Heart right ventricle (tissue), 16 donors: ENCODE data around the gene AGPAT2. TPM values are rescaled to one million over a fixed set of nuclear protein-coding genes. Genes with fewer than 3 reads are reported as not detected.

Experiments
- ATAC-seq, 8 donors: fragments of 200-7000 bp; cut with Tn5 transposase; one replicate each; pipeline ENCODE4 v1.9.1; 2020; ENCODE audit warnings: mild to moderate bottlenecking in 8 of 8, moderate library complexity in 8 of 8, moderate number of reproducible peaks in 1 of 8
- DNase-seq, 2 donors: peaks; one replicate each; pipeline ENCODE4 v3.0.0-alpha.2; 2020
- H3K27ac ChIP-seq, 10 donors: fragments of 200-600 bp; sonication (generic) in 2 of 10; one replicate each; pipeline versions ENCODE4 v1.5.0 to v1.8.0; 2020 to 2022; ENCODE audit warnings: mild to moderate bottlenecking in 3 of 10
- H3K27me3 ChIP-seq, 7 donors: fragments of 200-600 bp; one replicate each; pipeline ENCODE4 v1.8.0; 2021 to 2022; ENCODE audit warnings: mild to moderate bottlenecking in 2 of 7
- H3K36me3 ChIP-seq, 9 donors: fragments of 200-600 bp; sonication (generic) in 1 of 9; one replicate each; pipeline versions ENCODE4 v1.5.0 to v1.8.0; 2020 to 2022; ENCODE audit warnings: mild to moderate bottlenecking in 2 of 9
- H3K4me1 ChIP-seq, 9 donors: fragments of 200-600 bp; sonication (generic) in 1 of 9; one replicate each; pipeline versions ENCODE4 v1.5.0 to v1.8.0; 2020 to 2022; ENCODE audit warnings: mild to moderate bottlenecking in 4 of 9
- H3K4me3 ChIP-seq, 10 donors: fragments of 200-600 bp; sonication (generic) in 2 of 10; one replicate each; pipeline versions ENCODE4 v1.5.0 to v1.8.0; 2020 to 2022; ENCODE audit warnings: mild to moderate bottlenecking in 7 of 10, moderate library complexity in 2 of 10
- H3K9me3 ChIP-seq, 11 donors: fragments of 200-600 bp in 10 of 11; sonication (generic) in 2 of 11; one replicate each; pipeline versions ENCODE4 v1.5.0 to v1.8.0; 2013 to 2022; ENCODE audit warnings: mild to moderate bottlenecking in 2 of 11, control low read depth in 1 of 11, moderate library complexity in 1 of 11
- WGBS, 2 donors: extraction: QIAGEN DNeasy Blood & Tissue Kit; methylation state at CpG; one replicate each; pipeline ENCODE4 v1.1.7; 2013; ENCODE audit warnings: inconsistent platforms in 1 of 2; 5-methylcytosine and 5-hydroxymethylcytosine counted together
- intact Hi-C, 10 donors: fragments of 100-400 bp; cut with DNase I; formaldehyde crosslinking; loops; one replicate each; pipeline versions ENCODE4 v1.11.1 to v1.14.2; 2022
- polyA plus RNA-seq, 2 donors: library from polyadenylated mRNA; stranded (reverse); fragments of 200-250 nt; gene quantifications; one replicate each; pipeline ENCODE4 v1.2.3, GENCODE V29; 2013
- total RNA-seq, 10 donors: library from RNA; stranded (reverse); fragmentation: NEBNext Ultra II Directional in 3 of 10; extraction: Animal tissue kit (Norgen Biotek cat#: 25700) in 3 of 10; gene quantifications; one replicate each; pipeline versions ENCODE4 v1.2.1 to v1.2.4, GENCODE V29; 2021 to 2023
- TF ChIP-seq, protein P1 (sequence below), 9 donors: fragments of 200-600 bp; sonication (generic) in 2 of 9; IDR thresholded peaks; one replicate each; pipeline versions ENCODE4 v1.5.0 to v1.8.0; 2021 to 2022; ENCODE audit warnings: antibody characterized with exemption in 9 of 9, mild to moderate bottlenecking in 5 of 9, moderate library complexity in 1 of 9
- donor health status: Arrhythmogenic right ventricular cardiomyopathy.
- donor health status: ischemic (EF 13 %, LVEDD 7.1; RV severe dilation, severe dysfunction).
- donor health status: healthy with polysubstance abuse.
- donor health status: DM: no; HTN: yes; CAD: no.
- donor health status: DM: no; HTN: no; CAD: no.
- donor health status: ischemic (EF 25% LVEDD 6.9; RV normal size, moderate dysfunction).
- donor health status: ischemic (EF 25% LVEDD 5.7; RV mildly dilated, moderate dysfunction).
- donor health status: healthy.
- donor health status: DM: yes; HTN: yes; CAD: no.
- donor health status: Ischemic cardiomyopathy.
- donor health status: ischemic (EF 35%, LVEDD 5.7; RV mildly dilated, moderate dysfunction).
- donor health status: nonischemic (EF 11% LVEDD 7.7; RV severe dilation, severe dysfunction).
- donor health status: DM: yes; HTN: yes; CAD: no.
- donor health status: PGD.
- donor health status: ischemic (EF 29% LVEDD 5.4; RV normal size, mild dysfunction).
- donor health status: nonischemic (EF 23%, LVEDD 6.1; RV moderate dilation, normal function).

Gene AGPAT2
- total and polyA plus RNA-seq, 12 donors: 48.1 to 195 (median 61.5) TPM

GRCh38 chr9:136695435-136695895, 8.2 kb upstream of the AGPAT2 start:
- Histone ChIP-seq H3K4me3 (no peak overlapping the region), H3K27ac (no peak overlapping the region), H3K4me1 (peaks cover 7 to 52% (median 31%) of the 10 kb centered on the region in 9 donors), H3K36me3 (no peaks in the 10 kb centered on the region), H3K9me3 (no peaks in the 10 kb centered on the region), H3K27me3 (peaks cover 0 to 8% (median 0%) of the 10 kb centered on the region in 7 donors)
- WGBS, 2 donors: 57 to 73% methylated on average over 10 of the region's 10 CpGs
- ATAC-seq (peak in 5 of 8 donors; percentile 9 to 49 (median 30)), DNase-seq (peak in 1 of 2 donors; percentile 33)
- TF ChIP-seq, protein P1, sequence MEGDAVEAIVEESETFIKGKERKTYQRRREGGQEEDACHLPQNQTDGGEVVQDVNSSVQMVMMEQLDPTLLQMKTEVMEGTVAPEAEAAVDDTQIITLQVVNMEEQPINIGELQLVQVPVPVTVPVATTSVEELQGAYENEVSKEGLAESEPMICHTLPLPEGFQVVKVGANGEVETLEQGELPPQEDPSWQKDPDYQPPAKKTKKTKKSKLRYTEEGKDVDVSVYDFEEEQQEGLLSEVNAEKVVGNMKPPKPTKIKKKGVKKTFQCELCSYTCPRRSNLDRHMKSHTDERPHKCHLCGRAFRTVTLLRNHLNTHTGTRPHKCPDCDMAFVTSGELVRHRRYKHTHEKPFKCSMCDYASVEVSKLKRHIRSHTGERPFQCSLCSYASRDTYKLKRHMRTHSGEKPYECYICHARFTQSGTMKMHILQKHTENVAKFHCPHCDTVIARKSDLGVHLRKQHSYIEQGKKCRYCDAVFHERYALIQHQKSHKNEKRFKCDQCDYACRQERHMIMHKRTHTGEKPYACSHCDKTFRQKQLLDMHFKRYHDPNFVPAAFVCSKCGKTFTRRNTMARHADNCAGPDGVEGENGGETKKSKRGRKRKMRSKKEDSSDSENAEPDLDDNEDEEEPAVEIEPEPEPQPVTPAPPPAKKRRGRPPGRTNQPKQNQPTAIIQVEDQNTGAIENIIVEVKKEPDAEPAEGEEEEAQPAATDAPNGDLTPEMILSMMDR (IDR thresholded peaks at IDR 0.05): no peak
- intact Hi-C loops: loop anchor here in 1 of 10 donors (10.0 kb wide), 1 partner anchor 51 kb away; no protein-coding TSS in a partner anchor

GRCh38 chr9:136694872-136695247, 7.6 kb upstream of the AGPAT2 start:
- DNase-seq (no peak), ATAC-seq (no peak)
- H3K9me3 ChIP-seq: no peaks in the 10 kb centered on the region
- TF ChIP-seq, protein P1 (IDR thresholded peaks at IDR 0.05): no peak
- peaks cover 10 to 57% (median 37%) of the 10 kb centered on the region in 9 donors for H3K4me1 ChIP-seq
- H3K36me3 ChIP-seq: no peaks in the 10 kb centered on the region
- intact Hi-C loops: loop anchor here in 4 of 10 donors (5.0 to 10.0 kb wide), 3 partner anchors 50 to 208 kb away; no protein-coding TSS in a partner anchor
- H3K4me3 ChIP-seq: no peak overlapping the region
- peaks cover 0 to 5% (median 0%) of the 10 kb centered on the region in 7 donors for H3K27me3 ChIP-seq
- 92 to 96% methylated on average over 11 of the region's 11 CpGs for WGBS, 2 donors
- no peak overlapping the region for H3K27ac ChIP-seq

DNA sequence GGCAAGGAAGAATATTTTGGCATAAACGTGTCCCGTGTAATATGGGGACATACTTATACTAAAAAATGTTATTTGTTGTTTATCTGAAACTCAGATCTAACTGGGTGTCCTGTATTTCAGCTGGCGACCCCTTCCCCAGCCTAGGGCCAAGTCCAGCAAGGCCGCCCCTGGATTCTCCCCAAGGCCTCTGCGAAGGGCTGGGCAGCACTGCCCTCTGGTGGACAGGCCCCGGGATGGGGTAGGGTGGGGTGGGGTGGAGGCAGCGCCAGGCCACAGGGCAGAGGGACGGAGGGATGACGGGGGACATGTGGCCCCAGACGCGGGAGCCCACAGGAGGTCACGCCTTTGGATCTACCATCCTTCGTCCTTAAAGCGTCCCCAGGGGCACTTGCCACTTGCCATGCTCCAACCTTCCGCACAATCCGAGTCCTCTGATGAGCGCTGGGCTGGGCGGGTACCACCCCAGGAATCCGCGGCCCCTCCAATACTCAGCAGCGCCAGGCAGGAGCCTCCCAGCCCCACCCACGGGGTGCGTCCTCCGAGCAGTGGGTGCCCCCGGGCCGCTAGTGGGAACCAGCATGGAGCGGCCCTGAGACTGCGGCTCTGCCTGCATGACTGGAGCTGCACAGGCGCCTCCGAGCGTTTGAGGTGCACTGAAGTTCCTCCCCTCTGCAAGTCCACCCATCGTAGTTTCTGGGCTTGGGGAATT, 7.1 kb upstream of the AGPAT2 start:
- H3K4me3 ChIP-seq: no peak overlapping the region
- TF ChIP-seq, protein P1 (IDR thresholded peaks at IDR 0.05): peak; percentile 50 to 84 (median 77)
- ATAC-seq: peak; percentile 29 to 64 (median 50)
- 41 to 43% methylated on average over 32 of the region's 32 CpGs for WGBS, 2 donors
- H3K27ac ChIP-seq: no peak overlapping the region
- peaks cover 10 to 63% (median 40%) of the 10 kb centered on the region in 9 donors for H3K4me1 ChIP-seq
- no peaks in the 10 kb centered on the region for H3K9me3 ChIP-seq
- peak; percentile 70 to 79 for DNase-seq
- peaks cover 0 to under 1% (median 0%) of the 10 kb centered on the region in 7 donors for H3K27me3 ChIP-seq
- intact Hi-C loops: loop anchor here in 4 of 10 donors (5.0 to 10.0 kb wide), 3 partner anchors 50 to 207 kb away; no protein-coding TSS in a partner anchor
- no peaks in the 10 kb centered on the region for H3K36me3 ChIP-seq

DNA sequence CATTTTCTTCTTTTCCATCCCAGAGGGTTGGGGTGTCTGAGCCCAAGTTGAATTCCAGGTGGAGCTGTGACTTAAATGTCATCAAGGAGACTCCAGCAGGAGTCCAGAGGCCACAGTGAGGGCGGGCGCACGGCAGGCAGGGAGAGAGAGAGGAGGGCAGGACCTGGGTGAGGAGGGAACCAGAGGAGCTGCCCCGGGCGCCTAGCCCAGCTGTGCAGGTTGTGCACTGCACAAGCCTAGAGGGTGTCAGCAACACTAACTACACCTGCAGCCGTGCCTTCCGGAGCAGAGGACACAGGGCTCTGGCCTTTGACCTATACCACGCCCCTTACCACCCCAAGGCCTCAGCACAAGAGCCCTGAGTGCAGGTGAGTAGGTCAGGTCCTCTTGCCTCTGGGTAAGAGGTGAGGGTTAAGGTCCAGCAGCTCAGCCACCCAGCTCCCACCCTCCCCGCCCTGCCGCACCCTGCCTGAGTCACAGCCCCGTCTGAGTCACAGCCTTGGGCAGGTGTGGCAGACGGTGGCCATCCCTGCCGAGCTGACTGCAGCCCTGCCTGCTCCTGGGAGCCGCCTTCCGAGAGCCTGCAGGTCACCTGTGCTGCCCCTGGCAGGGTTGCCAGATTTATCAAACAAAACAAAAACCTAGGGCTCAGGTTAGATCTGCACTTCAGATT, 6.4 kb upstream of the AGPAT2 start:
- ATAC-seq (peak in 1 of 8 donors; percentile 14), DNase-seq (no peak)
- TF ChIP-seq, protein P1 (IDR thresholded peaks at IDR 0.05): no peak
- H3K36me3 ChIP-seq: no peaks in the 10 kb centered on the region
- no peaks in the 10 kb centered on the region for H3K27me3 ChIP-seq
- no peaks in the 10 kb centered on the region for H3K9me3 ChIP-seq
- peaks cover 10 to 70% (median 43%) of the 10 kb centered on the region in 9 donors for H3K4me1 ChIP-seq
- H3K4me3 ChIP-seq: no peak overlapping the region
- WGBS, 2 donors: 74 to 77% methylated on average over 15 of the region's 15 CpGs
- peak overlapping the region in 1 of 10 donors; percentile 15 for H3K27ac ChIP-seq
- intact Hi-C loops: loop anchor here in 4 of 10 donors (5.0 to 10.0 kb wide), 3 partner anchors 49 to 206 kb away; no protein-coding TSS in a partner anchor
